ENCODE data around the gene DENND1A.

DNA sequence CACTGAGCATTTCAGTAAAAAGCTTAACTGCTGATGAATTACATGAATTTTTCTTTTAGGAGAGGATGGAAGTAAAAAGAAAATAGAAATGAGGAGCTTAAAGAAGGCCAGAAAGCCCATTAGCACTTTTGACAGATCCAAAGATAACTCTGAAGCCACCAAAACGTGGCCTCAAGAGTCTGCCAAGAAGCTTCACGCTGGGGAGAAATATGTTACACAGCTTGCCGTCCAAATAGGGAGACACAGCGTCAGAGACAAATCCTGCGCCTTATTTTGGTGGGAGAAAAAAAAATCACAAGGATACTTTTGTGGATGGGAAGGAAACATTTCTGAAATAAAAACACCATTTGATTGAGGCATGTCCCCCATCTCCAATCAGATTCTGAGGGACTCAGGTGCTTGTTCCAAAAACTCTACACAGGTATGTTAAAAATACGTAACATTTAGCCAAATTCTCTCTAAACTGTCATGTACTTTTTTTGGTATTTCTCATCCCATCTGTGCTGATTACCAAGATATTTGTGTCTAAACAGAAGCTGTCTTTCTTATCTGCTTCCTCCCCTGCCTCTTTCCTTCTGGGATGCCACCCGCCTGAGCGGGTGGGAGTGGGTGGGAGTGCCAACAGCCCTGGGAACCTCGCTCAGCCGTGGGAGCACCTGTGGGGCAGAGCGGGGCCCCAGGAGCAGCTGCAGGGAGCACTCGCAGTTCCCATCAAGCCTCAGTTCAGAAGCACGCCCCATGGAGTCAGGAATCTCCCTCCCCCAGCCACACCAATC is 275.5 kb downstream of the DENND1A start:
- TF ChIP-seq, protein P1, sequence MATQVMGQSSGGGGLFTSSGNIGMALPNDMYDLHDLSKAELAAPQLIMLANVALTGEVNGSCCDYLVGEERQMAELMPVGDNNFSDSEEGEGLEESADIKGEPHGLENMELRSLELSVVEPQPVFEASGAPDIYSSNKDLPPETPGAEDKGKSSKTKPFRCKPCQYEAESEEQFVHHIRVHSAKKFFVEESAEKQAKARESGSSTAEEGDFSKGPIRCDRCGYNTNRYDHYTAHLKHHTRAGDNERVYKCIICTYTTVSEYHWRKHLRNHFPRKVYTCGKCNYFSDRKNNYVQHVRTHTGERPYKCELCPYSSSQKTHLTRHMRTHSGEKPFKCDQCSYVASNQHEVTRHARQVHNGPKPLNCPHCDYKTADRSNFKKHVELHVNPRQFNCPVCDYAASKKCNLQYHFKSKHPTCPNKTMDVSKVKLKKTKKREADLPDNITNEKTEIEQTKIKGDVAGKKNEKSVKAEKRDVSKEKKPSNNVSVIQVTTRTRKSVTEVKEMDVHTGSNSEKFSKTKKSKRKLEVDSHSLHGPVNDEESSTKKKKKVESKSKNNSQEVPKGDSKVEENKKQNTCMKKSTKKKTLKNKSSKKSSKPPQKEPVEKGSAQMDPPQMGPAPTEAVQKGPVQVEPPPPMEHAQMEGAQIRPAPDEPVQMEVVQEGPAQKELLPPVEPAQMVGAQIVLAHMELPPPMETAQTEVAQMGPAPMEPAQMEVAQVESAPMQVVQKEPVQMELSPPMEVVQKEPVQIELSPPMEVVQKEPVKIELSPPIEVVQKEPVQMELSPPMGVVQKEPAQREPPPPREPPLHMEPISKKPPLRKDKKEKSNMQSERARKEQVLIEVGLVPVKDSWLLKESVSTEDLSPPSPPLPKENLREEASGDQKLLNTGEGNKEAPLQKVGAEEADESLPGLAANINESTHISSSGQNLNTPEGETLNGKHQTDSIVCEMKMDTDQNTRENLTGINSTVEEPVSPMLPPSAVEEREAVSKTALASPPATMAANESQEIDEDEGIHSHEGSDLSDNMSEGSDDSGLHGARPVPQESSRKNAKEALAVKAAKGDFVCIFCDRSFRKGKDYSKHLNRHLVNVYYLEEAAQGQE (IDR thresholded peaks at IDR 0.05): no peak
- TF ChIP-seq GABPA (IDR thresholded peaks at IDR 0.05 in 1 of 2, conservative IDR thresholded peaks at IDR 0.05 in 1 of 2) (no peak), TAF1 (conservative IDR thresholded peaks at IDR 0.05) (no peak), YY1 (IDR thresholded peaks at IDR 0.05) (no peak), SP1 (IDR thresholded peaks at IDR 0.05) (no peak), RXRA (IDR thresholded peaks at IDR 0.05) (no peak), EGR1 (IDR thresholded peaks at IDR 0.05; ENCODE audit: low read depth in 2 of 2) (no peak), JUND (IDR thresholded peaks at IDR 0.05) (no peak)
- TF ChIP-seq, protein P2, sequence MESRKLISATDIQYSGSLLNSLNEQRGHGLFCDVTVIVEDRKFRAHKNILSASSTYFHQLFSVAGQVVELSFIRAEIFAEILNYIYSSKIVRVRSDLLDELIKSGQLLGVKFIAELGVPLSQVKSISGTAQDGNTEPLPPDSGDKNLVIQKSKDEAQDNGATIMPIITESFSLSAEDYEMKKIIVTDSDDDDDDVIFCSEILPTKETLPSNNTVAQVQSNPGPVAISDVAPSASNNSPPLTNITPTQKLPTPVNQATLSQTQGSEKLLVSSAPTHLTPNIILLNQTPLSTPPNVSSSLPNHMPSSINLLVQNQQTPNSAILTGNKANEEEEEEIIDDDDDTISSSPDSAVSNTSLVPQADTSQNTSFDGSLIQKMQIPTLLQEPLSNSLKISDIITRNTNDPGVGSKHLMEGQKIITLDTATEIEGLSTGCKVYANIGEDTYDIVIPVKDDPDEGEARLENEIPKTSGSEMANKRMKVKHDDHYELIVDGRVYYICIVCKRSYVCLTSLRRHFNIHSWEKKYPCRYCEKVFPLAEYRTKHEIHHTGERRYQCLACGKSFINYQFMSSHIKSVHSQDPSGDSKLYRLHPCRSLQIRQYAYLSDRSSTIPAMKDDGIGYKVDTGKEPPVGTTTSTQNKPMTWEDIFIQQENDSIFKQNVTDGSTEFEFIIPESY (IDR thresholded peaks at IDR 0.05): no peak
- TF ChIP-seq, protein P3, sequence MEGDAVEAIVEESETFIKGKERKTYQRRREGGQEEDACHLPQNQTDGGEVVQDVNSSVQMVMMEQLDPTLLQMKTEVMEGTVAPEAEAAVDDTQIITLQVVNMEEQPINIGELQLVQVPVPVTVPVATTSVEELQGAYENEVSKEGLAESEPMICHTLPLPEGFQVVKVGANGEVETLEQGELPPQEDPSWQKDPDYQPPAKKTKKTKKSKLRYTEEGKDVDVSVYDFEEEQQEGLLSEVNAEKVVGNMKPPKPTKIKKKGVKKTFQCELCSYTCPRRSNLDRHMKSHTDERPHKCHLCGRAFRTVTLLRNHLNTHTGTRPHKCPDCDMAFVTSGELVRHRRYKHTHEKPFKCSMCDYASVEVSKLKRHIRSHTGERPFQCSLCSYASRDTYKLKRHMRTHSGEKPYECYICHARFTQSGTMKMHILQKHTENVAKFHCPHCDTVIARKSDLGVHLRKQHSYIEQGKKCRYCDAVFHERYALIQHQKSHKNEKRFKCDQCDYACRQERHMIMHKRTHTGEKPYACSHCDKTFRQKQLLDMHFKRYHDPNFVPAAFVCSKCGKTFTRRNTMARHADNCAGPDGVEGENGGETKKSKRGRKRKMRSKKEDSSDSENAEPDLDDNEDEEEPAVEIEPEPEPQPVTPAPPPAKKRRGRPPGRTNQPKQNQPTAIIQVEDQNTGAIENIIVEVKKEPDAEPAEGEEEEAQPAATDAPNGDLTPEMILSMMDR (IDR thresholded peaks at IDR 0.05; ENCODE audit: low read depth, low read length, missing input control): no peak
- TF ChIP-seq, protein P4, sequence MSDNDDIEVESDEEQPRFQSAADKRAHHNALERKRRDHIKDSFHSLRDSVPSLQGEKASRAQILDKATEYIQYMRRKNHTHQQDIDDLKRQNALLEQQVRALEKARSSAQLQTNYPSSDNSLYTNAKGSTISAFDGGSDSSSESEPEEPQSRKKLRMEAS (IDR thresholded peaks at IDR 0.05): no peak
